WTC11 (cell line): ENCODE measurements around the gene MSANTD2. TPM values are rescaled to one million over a fixed set of nuclear protein-coding genes. Genes with fewer than 3 reads are reported as not detected.

Source experiments
- ATAC-seq: fragments of 200-7000 bp; cut with Tn5 transposase; 2 replicates; pipeline ENCODE4 v1.10.0; 2021; ENCODE audit warnings: mild to moderate bottlenecking, moderate library complexity
- CTCF ChIA-PET: fragments of 300-600 bp; sonication (Branson Sonifier 250); formaldehyde crosslinking; loops from one replicate; lab custom pipeline; 2021; ENCODE audit warnings: antibody characterized with exemption; lab: Charles Lee
- POLR2A ChIA-PET: fragments of 350-600 bp; sonication (Branson Sonifier 250); formaldehyde crosslinking; loops from one replicate; lab custom pipeline; 2021; ENCODE audit warnings: antibody characterized with exemption; lab: Charles Lee
- DNase-seq: peaks from one replicate; pipeline ENCODE4 v3.0.0; 2021; ENCODE audit warnings: low spot score
- H3K27ac Mint-ChIP-seq: 2 replicates; pipeline ENCODE4 v1.8.0; 2021; ENCODE audit warnings: mixed read lengths
- H3K27me3 Mint-ChIP-seq: 2 replicates; pipeline ENCODE4 v1.8.0; 2021; ENCODE audit warnings: low read depth, mild to moderate bottlenecking, moderate library complexity, mixed read lengths
- H3K36me3 Mint-ChIP-seq: 2 replicates; pipeline ENCODE4 v1.8.0; 2021; ENCODE audit warnings: mixed read lengths
- H3K4me1 Mint-ChIP-seq: 2 replicates; pipeline ENCODE4 v1.8.0; 2022; ENCODE audit warnings: mixed read lengths
- H3K4me3 Mint-ChIP-seq: 2 replicates; pipeline ENCODE4 v1.8.0; 2021; ENCODE audit warnings: mild to moderate bottlenecking, moderate library complexity, mixed read lengths
- H3K9me3 Mint-ChIP-seq: 2 replicates; pipeline ENCODE4 v1.8.0; 2021; ENCODE audit warnings: mixed read lengths
- ARID4B ChIP-seq: sonication (generic); formaldehyde crosslinking; IDR thresholded peaks from 2 replicates; pipeline ENCODE4 v1.8.0; 2023; ENCODE audit warnings: missing genetic modification reagents, mild to moderate bottlenecking, borderline replicate concordance
- ATF2 ChIP-seq: sonication (generic); formaldehyde crosslinking; IDR thresholded peaks from 2 replicates; pipeline ENCODE4 v1.8.1; 2022; ENCODE audit warnings: low read depth, missing genetic modification reagents, borderline replicate concordance
- CREB1 ChIP-seq: sonication (generic); formaldehyde crosslinking; IDR thresholded peaks from 2 replicates; pipeline ENCODE4 v1.8.0; 2023; ENCODE audit warnings: mild to moderate bottlenecking, missing genetic modification reagents
- E2F5 ChIP-seq: sonication (generic); formaldehyde crosslinking; IDR thresholded peaks from 2 replicates; pipeline ENCODE4 v1.8.1; 2022; ENCODE audit warnings: mild to moderate bottlenecking, moderate library complexity, missing genetic modification reagents
- ELF4 ChIP-seq: sonication (generic); formaldehyde crosslinking; IDR thresholded peaks from 2 replicates; pipeline ENCODE4 v1.8.1; 2022; ENCODE audit warnings: low read depth, mild to moderate bottlenecking, moderate library complexity, missing genetic modification reagents
- ESRRA ChIP-seq: sonication (generic); formaldehyde crosslinking; IDR thresholded peaks from 2 replicates; pipeline ENCODE4 v1.8.1; 2022; ENCODE audit warnings: mild to moderate bottlenecking, missing genetic modification reagents, borderline replicate concordance
- FOXJ3 ChIP-seq: sonication (generic); formaldehyde crosslinking; IDR thresholded peaks from 2 replicates; pipeline ENCODE4 v1.9.0; 2021; ENCODE audit warnings: missing genetic modification reagents, mild to moderate bottlenecking, borderline replicate concordance
- FOXP1 ChIP-seq: sonication (generic); formaldehyde crosslinking; IDR thresholded peaks from 2 replicates; pipeline ENCODE4 v1.8.0; 2022; ENCODE audit warnings: missing genetic modification reagents, mild to moderate bottlenecking, moderate library complexity, borderline replicate concordance
- HMGXB4 ChIP-seq: sonication (generic); formaldehyde crosslinking; IDR thresholded peaks from 2 replicates; pipeline ENCODE4 v1.8.1; 2023; ENCODE audit warnings: mild to moderate bottlenecking, moderate library complexity, missing genetic modification reagents
- IRF2 ChIP-seq: sonication (generic); formaldehyde crosslinking; IDR thresholded peaks from 2 replicates; pipeline ENCODE4 v1.8.0; 2022; ENCODE audit warnings: low read depth, missing genetic modification reagents, borderline replicate concordance
- RORB ChIP-seq: fragments of 250-450 bp; sonication (Bioruptor Pico); IDR thresholded peaks from 2 replicates; pipeline ENCODE4 v1.9.0; 2021; ENCODE audit warnings: mild to moderate bottlenecking
- TEAD4 ChIP-seq: sonication (generic); formaldehyde crosslinking; IDR thresholded peaks from 2 replicates; pipeline ENCODE4 v1.8.0; 2022; ENCODE audit warnings: mild to moderate bottlenecking, missing genetic modification reagents
- ZNF219 ChIP-seq: sonication (generic); formaldehyde crosslinking; IDR thresholded peaks from 2 replicates; pipeline ENCODE4 v1.8.0; 2023; ENCODE audit warnings: missing genetic modification reagents, mild to moderate bottlenecking, borderline replicate concordance
- ZNF232 ChIP-seq: sonication (generic); formaldehyde crosslinking; IDR thresholded peaks from 2 replicates; pipeline ENCODE4 v1.8.0; 2022; ENCODE audit warnings: mild to moderate bottlenecking, missing genetic modification reagents
- ZNF416 ChIP-seq: fragments of 250-450 bp; sonication (Bioruptor Pico); IDR thresholded peaks from 2 replicates; pipeline ENCODE4 v1.9.0; 2021; ENCODE audit warnings: mild to moderate bottlenecking, inconsistent platforms
- ZNF532 ChIP-seq: fragments of 250-450 bp; sonication (Bioruptor Pico); IDR thresholded peaks from 2 replicates; pipeline ENCODE4 v1.9.0; 2021; ENCODE audit warnings: mild to moderate bottlenecking, borderline replicate concordance
- total RNA-seq: library from RNA; stranded (reverse); gene quantifications from 3 replicates; pipeline ENCODE4 v1.2.3, GENCODE V29; 2021

MSANTD2 gene
- total RNA-seq, 1 experiment from 2014 or later, result 17.5 TPM

GRCh38 chr11:124821995-124822730, 22.0 kb upstream of the MSANTD2 start (continued):
- TF ChIP-seq HMGXB4 (CRISPR knock-in tag), result no peak
- no peak for TF ChIP-seq ZNF219 (CRISPR knock-in tag)

GRCh38 chr11:124817036-124817435, 16.8 kb upstream of the MSANTD2 start:
- ChIA-PET CTCF (no interaction called here), POLR2A (no interaction called here)
- no peak for ATAC-seq
- peaks cover 14% of the 10 kb centered on the region for H3K27me3 Mint-ChIP-seq
- 0 out of 2 replicates have a peak, but pooled peaks cover 4% of the 10 kb centered on the region for H3K9me3 Mint-ChIP-seq
- no peak overlapping the region for H3K27ac Mint-ChIP-seq
- H3K4me1 Mint-ChIP-seq, result no peaks in the 10 kb centered on the region
- DNase-seq, result no peak
- H3K4me3 Mint-ChIP-seq, result no peak overlapping the region
- TF ChIP-seq TEAD4, result no peak
- TF ChIP-seq ZNF416 (CRISPR knock-in tag), result no peak
- no peak for TF ChIP-seq FOXP1 (CRISPR knock-in tag)
- TF ChIP-seq E2F5, result no peak
- no peak for TF ChIP-seq CREB1 (CRISPR knock-in tag)
- no peak for TF ChIP-seq ARID4B (CRISPR knock-in tag)
- TF ChIP-seq ESRRA, result no peak
- TF ChIP-seq ZNF532 (CRISPR knock-in tag), result no peak
- no peak for TF ChIP-seq ELF4 (CRISPR knock-in tag)
- TF ChIP-seq RORB (CRISPR knock-in tag), result no peak
- TF ChIP-seq IRF2 (CRISPR knock-in tag), result no peak
- TF ChIP-seq ZNF232 (CRISPR knock-in tag), result no peak
- no peak for TF ChIP-seq ATF2 (CRISPR knock-in tag)
- TF ChIP-seq FOXJ3 (CRISPR knock-in tag), result no peak
- H3K36me3 Mint-ChIP-seq, result no peaks in the 10 kb centered on the region
